Measurements from ENCODE around the gene DCLK2.

The DCLK2 gene

GRCh38 chr4:150117629-150118028 is 39.4 kb downstream of the DCLK2 start:
- DNase-seq (ENCODE audit: low spot score) = no peak

DNA sequence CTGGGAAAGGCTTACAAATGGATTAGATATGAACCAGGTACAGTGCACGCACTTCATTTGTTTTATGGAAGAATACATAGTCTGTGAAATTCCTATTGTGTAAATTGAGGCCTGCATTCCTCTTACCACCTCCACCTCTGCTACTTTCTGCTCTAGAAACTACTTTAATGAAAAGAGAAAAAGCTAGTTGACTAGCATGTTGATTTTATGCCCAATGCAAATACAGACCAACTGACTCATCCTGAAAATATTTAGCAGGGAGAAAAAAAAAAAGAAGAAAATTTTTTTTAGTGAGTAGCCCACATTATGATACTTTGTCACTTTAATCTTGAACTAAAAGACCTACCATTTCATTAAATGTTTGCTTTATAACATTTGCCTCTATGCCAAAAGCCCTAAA is 41.2 kb downstream of the DCLK2 start:
- no peak for DNase-seq (ENCODE audit: low spot score)

GRCh38 chr4:150123087-150123486 is 44.8 kb downstream of the DCLK2 start:
- no peak for DNase-seq (ENCODE audit: low spot score)

DNA sequence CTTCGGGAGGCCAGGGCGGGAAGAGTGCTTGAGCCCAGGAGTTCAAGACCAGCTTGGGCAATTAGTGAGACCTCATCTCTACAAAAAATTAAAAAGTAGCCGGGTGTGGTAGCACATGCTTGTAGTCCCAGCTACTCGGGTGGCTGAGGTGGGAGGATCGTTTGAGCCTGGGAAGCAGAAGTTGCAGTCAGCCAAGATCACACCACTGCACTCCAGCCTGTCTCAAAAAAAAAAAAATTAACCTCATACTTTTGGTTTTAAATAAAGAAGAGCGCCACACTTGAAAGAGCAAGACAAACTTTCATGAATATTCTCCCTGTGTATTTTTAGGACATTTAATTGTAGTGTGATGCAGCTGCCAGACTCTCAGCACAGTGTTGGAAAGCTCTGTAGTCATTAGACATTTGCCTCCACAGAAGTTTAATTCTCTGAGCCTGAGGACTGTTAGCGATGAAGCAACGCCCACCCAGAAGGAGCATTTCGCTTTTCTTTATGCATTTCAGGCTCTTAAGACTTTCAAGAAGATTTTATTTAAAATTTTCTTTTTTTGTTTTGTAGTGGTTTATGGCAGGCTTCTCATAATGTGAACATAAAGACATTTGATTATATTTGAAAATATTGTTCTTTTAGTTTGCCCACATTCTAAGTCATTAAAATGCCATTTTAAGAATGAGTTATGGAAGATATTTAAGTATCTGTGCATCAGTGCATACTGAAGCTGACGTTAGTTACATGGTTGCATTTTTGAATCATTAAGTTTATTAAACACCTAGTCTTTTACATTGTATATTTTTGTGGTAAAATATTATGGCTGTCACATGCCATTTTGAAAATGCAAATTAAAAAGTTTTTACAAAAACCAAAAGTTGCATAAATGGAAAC is 45.8 kb downstream of the DCLK2 start:
- no peak for DNase-seq (ENCODE audit: low spot score)

- DNase-seq (ENCODE audit: low spot score) = no peak
Observed at GRCh38 chr4:150126201-150126863, 48.1 kb downstream of the DCLK2 start.

GRCh38 chr4:150126864-150127203 is 48.6 kb downstream of the DCLK2 start:
- no peak for DNase-seq (ENCODE audit: low spot score)

GRCh38 chr4:150127757-150128156 is 49.5 kb downstream of the DCLK2 start:
- DNase-seq (ENCODE audit: low spot score) = no peak

DNA sequence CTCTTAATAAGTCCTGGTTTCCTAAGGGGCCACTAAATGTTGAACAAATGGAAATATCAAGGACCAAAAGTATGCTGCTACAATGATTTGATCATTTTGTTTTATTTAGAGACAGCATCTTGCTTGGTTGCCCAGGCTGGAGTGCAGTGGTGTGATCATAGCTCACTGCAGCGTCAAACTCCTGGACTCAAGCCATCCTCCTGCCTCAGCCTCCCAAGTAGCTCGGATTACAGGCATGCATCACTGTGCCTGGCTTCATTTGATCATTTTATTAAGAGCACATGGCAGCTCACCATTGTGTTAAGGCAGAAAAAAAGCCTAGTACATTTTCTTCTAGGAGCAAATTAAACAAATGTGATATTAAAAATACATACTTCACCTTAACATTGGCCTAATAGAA is 52.7 kb downstream of the DCLK2 start:
- DNase-seq (ENCODE audit: low spot score) = no peak

- no peak for DNase-seq (ENCODE audit: low spot score)
Observed at GRCh38 chr4:150131581-150132228, 53.5 kb downstream of the DCLK2 start.

DNA sequence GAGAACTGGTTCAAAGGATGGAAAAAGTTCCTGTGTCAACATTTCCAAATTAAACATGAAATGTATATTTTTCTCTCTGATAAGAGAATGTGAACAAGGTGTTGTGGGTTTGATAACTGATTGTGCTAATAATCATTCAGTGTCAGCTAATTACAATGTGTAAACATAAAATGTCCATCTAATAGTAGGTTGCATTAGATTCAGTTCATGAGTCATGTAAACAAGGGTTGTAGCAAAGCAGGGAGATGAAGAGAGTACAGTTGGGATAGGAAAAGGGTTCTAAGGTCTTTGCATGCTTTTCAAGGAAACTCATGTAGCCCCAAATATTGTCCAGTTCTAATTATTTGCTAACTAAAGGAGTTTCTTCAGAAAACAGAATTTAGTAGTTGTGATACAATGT is 55.4 kb downstream of the DCLK2 start:
- DNase-seq (ENCODE audit: low spot score) = no peak

DNA sequence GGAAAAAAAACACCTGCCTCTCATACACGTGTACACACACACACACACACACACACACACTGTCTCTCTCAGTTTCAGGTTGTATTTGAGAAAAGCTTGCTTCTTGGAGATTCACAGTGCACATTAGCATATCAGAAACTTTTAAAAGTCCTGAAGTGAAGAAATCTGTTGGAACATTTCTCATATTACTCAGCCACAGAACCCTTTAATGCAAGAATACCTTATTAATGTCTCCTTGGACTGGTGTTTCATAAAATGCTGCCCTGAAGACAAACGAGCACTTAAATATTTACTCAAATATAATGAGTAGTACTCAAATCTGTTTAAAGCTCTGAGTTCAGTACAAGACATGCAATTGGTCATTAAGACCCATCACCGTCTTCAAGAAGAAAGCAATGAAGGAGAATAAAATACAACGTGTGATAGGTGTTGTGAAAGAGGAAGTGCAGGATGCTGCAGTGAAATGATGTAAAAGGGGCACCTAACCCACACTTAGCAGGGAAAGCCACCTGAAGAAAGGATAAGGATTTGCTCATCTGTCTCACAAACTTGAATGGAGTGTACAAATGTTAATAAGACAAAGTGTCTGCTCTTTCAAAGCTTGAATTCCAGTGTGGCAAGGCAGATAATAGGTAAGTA is 57.0 kb downstream of the DCLK2 start:
- no peak for DNase-seq (ENCODE audit: low spot score)

DNA sequence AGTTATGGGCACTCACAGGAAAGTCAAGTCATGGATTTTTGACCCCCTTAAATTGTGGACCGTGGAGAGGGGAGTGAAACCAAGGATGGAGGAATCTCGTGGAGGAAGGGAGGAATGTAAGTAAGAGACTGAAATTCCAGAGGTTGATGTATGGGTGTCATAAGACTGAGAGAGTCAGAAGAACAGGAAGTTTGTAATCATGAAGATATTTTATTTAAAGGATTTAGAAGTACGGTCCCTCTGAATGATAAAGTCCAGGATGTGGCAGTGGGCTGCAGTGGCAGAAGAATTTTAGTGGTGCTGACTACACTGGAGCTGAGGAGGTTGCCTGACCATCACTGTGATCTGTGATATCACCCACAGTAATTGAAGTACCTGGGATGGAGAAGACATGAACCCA is 57.8 kb downstream of the DCLK2 start:
- no peak for DNase-seq (ENCODE audit: low spot score)

GRCh38 chr4:150136481-150136880 is 58.2 kb downstream of the DCLK2 start:
- no peak for DNase-seq (ENCODE audit: low spot score)

GRCh38 chr4:150139297-150139865 is 61.1 kb downstream of the DCLK2 start:
- DNase-seq (ENCODE audit: low spot score) = no peak

DNA sequence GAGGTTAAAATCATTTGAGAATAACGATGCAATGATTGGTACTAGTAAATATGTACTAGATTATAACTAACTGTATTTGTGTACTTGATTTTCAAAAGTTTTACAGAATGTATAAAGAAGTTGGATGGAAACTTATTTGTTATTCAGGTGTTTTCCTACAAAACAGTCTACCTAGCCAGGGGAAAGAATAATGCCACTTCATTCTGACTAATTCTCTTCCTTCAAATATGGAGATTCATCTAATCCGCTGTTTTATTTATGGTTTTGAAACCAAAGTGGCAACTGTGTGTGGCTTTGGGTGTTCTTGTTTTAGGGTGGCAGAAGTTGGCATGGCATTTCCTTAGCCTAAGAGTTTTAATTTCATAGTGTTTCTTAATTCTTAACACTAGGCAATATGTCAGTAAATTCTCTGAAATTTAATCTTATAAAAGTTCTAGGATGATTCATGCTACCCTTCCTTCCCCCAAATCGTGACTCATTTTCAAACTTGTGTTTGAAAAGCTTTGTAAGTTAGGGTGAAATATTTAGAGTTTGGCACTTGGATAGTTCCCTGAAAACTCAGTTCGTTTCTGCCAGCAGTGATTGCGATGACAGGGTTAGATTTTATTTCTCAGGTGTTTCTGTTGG is 62.6 kb downstream of the DCLK2 start:
- no peak for DNase-seq (ENCODE audit: low spot score)

DNA sequence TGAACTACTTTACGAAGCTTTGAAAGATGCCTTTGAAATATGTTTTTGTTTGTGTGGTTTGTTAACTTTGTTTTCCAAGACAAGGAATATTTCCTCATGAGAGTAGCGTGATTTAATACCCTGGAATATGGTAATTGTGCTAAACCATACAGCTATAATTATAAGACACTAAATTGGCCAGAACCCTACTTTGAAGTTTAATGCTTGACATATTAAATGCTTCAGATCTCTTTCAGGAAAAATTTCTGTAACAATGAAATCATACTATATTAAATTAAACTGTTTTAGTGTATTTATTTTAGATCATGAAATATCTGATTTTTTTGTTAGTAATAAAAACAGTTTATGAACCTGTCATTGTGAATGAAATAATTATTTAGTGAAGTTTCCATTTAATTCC is 63.5 kb downstream of the DCLK2 start:
- no peak for DNase-seq (ENCODE audit: low spot score)

DNA sequence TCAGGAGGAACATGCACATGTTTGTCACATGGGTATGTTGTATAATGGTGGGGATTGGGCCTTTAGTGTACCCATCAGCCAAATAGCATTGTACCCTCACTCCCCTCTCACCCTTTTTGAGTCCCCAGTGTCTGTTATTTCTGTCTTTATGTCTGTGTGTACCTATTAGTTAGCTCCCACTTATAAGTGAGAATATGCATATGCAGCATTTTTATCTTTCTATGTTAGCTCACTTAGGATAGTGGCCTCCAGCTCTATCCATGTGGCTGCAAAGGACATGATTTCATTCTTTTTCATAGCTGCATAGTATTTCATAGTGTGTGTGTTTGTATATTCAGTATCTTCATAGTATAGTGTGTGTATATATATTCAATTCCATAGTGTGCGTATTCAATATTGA is 64.6 kb downstream of the DCLK2 start:
- DNase-seq (ENCODE audit: low spot score) = no peak

DNA sequence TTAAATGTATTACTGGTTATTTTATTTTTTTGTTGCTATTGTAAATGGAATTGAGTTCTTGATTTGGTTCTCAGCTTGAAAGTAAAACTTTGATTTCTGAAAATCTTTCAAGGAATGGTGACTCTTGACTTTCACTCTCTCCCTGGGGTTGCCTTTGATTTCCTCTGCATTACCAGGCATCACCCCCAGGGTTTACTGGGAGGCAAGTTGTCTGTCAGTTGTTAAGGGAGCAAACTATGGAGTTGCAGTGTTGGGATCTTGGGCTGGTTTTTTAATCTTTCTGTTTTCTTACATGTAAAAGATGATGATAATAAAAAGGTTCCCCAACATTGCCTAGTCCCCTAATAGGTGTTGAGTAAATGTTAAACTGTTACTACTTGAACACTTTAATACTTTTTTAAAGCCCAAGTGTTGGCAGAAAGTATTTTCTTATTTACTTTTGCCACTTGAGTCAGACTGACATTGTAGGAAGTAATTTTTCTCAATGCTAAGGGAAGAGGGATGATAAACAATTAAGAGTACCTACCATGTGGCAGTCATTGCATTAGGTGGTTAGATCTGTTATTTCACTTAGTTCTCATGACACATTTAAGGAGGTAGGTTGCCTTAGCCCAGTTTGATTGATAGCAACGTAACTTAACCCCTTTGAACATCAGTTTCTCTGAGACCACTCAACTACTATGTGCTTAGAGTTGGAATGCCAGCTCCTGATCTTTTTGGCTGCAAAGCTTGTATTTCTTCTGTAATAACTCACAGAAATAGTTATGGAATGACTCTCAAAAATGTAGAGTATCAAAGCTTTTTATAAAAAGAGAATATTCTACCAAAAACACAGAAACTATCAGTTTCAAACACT is 67.1 kb downstream of the DCLK2 start:
- DNase-seq (ENCODE audit: low spot score) = no peak

GRCh38 chr4:150145946-150146340 is 67.7 kb downstream of the DCLK2 start:
- DNase-seq (ENCODE audit: low spot score) = no peak

DNA sequence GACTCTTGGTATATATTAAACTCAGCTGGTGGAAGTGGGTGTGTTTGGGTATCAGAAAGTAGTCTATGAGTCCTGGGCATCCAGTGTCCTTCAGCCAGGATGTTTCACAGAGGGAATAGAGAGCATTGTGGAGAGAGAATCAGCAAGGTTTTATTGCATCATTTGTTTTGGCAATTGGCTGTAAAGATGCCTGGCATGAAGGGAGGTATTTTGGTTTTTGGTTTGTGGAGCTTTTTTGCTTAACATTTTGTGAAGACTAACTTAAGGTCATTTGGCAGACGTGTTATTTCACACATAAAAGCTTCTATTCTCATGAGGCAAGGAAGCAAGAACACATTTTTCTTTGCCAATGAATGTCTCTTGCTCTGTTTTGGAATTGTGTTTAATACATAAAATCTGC is 71.1 kb downstream of the DCLK2 start:
- DNase-seq (ENCODE audit: low spot score) = no peak

DNA sequence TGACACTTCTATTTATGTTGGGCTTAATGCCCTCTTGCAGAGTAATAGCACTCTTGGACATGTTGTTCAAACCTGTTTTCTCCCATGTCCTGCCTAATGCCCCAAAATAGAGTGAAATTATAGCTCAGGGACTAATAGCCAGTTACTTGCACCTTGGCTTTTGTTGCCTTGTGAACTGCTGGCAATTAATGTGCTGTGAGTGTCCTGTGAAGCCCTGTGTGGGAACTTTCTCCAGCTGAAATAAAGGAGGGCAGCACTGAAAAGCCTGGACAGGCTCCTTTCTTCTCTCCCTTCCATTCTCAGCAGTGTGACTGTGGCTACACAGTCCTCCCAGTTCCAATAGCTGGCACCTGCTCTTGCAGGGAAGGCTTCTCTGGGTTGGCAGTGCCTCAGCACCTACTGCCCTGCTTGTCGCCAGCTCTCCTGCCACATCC is 72.4 kb downstream of the DCLK2 start:
- no peak for DNase-seq (ENCODE audit: low spot score)
